HG03565 (cell line): ENCODE data around the gene OR10AD1.
"Not testable (repeated sequence)": the region's sequence is repeated elsewhere in the genome, so short reads cannot be mapped to it uniquely, and the experiment has no call there.

ENCODE experiments used
- ATAC-seq: cut with Tn5 transposase; IDR thresholded peaks from one replicate; pipeline ENCODE4 v1.9.1; 2021; ENCODE audit warnings: mild to moderate bottlenecking, moderate library complexity; ENCODE audit not compliant: unreplicated experiment

OR10AD1 gene, protein sequence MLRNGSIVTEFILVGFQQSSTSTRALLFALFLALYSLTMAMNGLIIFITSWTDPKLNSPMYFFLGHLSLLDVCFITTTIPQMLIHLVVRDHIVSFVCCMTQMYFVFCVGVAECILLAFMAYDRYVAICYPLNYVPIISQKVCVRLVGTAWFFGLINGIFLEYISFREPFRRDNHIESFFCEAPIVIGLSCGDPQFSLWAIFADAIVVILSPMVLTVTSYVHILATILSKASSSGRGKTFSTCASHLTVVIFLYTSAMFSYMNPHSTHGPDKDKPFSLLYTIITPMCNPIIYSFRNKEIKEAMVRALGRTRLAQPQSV

DNA sequence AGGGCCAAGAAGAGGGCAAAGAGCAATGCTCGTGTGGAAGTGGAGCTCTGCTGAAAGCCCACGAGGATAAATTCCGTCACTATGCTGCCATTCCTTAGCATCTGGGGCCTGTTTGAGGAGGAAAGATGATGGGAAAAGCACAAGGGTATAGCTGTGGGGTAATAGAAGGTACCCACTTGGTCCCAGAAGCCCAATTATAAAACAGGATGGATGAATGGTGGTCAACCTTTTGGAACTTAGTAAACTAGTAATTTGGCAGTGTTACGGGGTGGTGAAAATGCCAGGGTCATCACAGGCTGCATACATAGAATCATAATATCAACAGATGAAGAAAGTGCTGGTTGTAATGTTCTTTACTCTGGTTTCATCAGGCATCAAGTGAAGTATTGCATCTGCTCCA, at the start of gene OR10AD1:
OR10AD1 (minus strand) TSS at position 101 of the 400 bp plus-strand sequence; CDS start at position 101, 0 bp downstream.
- ATAC-seq = no peak

DNA sequence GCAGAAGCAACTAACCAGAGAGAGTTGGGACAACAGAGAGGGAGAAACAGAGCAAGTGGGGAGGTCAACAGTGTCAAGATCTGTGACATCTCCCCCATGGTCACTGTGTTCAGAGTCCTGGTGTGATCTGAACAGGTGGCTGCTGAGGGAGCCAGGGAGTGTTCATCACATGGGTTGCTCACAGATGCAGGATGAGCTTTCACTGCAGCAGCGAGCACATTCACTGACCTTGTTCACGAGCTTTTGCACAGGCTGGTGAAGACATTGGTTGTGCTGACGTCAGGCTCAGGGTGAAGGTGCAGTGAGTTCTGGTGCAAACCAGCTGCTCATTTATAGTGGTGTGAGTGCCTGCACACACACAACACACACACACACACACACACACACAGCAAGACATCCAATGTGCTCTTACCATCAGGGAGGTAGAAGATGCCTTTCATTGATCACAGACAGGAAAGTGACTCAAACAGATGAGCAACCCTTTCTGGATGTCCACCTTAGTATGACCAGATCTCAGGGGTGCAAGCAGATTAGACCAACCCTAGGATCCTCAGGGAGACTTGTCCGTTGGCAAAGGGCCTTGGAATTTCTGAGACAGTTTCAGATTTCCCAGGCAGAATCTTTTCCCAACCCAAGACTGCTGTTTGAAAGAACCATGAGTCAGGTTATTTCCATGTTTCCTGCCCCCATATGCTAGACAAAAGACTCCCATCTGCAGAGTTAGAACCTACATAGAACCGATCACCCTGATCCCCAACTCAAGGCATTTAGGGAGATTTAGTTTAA, 44.3 kb upstream of the OR10AD1 start:
- ATAC-seq = no peak

DNA sequence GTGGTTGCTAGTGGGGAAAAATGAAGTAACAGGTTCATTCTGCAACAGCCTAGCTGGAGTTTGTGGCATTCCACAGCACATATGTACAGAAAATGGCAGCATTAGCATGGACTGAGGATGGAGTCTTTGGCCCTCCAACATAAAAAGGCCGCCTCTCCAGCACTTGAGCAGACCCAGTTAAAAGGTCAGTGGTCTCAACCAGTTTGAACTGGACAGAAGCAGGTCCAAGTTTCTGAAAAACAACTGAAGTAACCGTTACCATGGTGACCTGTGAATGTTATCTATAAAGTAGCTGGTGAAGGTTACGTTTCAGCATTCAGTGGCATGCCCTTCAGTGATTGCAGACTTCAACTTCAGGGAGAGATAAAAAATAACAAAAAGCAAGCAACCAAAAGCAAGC, 34.1 kb upstream of the OR10AD1 start:
- ATAC-seq = no peak

DNA sequence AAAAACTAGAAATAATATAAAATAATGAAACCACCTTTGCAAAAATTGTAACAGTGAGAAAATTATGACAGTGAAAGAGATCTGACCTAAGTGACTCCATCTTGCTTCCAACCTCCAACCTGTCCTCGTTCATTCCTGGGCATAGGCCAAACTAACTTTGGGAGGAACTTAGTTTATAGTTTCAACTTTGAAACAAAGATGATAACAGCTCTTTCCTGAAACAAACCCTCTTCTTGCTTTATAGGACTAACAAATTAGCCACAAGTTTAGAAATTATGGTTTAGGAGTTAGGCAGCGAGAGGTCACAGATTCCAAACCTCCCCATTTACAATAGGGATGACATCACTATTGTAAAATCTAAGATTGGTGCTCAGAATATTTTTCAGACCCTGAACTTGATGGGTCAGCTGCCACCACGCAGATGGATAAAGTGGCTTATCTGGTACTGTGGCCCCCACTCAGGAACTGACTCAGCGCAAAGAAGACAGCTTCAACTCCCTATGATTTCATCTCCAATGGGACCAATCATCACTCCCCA, 32.8 kb upstream of the OR10AD1 start:
- ATAC-seq = no peak

DNA sequence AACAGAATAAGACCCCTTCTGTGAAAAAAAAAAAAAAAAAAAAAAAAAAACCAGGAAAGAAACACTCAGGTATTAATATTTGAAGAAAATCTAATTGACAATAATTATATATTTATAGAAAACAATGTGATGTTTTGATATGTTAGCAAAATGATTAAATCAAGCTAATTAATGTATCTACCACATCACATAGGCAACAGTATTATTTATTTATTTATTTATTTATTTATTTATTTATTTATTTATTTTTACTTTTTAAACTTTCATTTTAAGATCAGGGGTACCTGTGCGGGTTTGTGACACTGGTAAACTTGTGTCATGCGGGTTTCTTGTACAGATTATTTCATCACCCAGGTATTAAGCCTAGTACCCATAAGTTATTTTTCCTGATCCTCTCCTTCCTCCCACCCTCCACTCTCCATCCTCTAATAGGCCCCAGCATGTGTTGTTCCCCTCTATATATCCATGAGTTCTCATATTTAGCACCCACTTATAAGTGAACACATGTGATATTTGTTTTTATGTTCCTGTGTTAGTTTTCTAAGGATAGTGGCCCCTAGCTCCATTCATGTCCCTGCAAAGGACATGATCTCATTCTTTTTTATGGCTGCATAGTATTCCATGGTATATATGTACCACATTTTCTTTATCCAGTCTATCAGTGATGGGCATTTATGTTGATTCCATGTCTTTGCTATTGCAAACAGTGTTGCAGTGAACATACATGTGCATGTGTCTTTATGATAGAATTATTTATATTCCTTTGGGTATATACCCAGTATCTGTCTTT, 28.3 kb upstream of the OR10AD1 start:
- ATAC-seq = not testable (repeated sequence)

DNA sequence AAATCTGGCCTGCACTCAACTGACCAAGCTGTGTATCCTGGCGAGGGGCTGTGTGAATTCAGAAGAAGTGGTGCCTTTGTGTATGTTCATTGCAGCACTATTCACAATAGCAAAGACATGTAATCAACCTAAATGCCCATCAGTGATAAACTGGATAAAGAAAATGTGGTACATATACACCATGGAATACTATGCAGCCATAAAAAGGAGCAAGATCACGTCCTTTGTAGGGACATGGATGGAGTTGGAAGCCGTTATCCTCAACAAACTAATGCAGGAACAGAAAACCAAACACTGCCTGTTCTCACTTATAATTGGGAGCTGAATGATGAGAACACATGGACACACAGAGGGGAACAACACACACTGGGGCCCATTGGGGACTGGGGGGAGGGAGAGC, 21.4 kb upstream of the OR10AD1 start:
- not testable (repeated sequence) for ATAC-seq

DNA sequence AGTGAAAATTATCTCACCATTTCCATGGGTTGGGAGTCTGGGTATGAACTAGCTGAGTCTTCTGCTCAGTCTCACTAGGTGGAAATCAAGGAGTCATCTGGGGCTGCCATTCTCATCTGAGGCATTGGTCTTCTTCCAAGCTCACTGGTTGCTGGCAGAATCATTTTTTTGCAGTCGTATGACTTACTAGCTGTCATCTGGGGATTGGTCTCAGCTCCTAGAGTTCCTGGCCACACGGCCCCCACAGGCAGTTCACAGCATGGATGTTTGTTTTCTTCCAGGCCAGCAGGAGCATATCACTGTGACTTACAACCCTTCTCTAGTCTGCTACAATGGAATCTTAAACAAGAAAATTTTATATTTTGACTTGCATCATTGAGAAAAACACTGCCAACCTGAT, 18.6 kb upstream of the OR10AD1 start:
- ATAC-seq = no peak

DNA sequence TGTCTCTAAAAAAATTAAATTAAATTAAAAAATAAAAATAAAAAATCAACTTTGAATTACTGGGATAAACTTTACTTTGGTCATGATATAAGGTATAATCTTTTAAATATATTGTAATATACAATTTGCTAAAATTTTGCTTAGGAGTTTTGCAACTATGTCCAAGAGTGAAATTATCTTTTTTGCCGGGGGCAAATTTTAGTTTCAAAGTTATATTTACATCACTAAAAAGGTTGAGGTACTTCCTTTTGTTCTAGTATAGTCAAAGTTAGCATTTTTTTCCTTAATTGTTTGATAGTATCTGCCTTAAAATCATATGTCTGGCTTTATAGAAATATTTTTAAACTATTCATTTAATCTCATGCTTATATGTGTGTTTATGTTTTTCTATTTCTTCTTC, 17.6 kb upstream of the OR10AD1 start:
- ATAC-seq = no peak

DNA sequence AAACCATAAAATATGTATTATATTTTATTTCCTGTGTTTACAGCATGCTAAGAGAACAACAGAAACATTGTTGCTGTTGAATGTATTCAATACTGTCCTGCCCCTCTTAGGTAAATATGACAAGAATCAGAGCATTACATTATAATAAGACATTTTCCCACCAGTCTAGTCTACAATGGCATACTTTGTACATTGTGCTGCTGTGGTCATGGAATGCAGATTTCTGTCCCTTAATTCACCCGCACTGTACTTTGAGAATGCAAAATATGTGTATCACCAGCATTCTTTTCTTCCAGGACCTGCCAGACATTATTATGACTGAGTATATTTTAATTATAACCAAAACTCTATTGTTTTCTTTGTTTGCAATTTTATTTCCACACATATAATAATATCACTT, 16.5 kb upstream of the OR10AD1 start:
- no peak for ATAC-seq

DNA sequence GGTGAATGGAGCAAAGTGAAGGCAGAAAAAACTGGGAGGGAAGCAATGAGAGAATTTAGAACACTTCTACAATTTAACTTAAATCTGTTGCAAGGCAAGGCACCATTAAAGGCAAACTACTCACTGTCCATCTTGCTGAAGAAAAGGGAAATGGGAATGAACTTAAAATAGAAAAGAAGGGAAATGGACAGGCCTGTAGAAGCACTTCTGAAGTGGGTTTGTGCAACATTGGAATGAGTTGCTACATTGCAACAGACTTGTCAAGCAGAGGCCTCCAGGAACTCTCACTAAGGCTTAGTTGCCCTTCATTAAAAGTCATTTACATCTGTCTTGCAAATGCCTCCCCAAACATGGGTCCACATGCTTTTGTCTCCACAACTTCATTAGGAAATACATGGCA, 13.7 kb upstream of the OR10AD1 start:
- no peak for ATAC-seq

DNA sequence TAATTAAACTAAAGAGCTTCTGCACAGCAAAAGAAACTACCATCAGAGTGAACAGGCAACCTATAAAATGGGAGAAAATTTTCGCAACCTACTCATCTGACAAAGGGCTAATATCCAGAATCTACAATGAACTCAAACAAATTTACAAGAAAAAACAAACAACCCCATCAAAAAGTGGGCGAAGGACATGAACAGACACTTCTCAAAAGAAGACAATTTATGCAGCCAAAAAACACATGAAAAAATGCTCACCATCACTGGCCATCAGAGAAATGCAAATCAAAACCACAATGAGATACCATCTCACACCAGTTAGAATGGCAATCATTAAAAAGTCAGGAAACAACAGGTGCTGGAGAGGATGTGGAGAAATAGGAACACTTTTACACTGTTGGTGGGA, 6.4 kb upstream of the OR10AD1 start:
- not testable (repeated sequence) for ATAC-seq

DNA sequence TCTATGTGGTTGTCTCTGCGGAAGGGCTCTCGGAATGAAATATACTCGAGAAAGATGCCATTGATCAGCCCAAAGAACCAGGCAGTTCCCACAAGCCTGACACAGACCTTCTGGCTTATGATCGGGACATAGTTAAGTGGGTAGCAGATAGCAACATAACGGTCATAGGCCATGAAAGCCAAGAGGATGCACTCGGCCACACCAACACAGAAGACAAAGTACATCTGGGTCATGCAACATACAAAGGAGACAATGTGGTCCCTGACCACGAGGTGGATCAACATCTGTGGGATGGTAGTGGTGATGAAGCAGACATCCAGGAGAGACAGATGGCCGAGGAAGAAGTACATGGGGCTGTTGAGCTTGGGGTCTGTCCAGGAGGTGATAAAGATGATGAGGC, 326 bp downstream of the OR10AD1 start:
- no peak for ATAC-seq

DNA sequence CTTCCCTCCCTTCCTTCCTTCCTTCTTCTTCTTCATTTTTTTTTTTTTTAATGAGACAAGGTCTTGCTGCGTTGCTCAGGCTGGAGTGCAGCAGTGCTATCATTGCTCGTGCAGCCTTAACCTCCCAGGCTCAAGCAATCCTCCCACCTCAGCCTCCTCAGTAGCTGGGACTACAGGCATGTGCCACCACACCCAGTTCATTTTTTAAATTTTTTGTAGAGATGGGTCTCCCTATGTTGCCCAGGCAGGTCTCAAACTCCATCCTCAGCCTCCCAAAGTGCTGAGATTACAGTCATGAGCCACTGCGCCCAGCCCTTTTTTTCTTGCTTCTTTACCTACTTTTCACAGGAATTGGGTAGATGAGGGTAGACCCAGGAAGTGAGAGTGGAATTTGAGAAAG, 1.6 kb downstream of the OR10AD1 start:
- no peak for ATAC-seq

DNA sequence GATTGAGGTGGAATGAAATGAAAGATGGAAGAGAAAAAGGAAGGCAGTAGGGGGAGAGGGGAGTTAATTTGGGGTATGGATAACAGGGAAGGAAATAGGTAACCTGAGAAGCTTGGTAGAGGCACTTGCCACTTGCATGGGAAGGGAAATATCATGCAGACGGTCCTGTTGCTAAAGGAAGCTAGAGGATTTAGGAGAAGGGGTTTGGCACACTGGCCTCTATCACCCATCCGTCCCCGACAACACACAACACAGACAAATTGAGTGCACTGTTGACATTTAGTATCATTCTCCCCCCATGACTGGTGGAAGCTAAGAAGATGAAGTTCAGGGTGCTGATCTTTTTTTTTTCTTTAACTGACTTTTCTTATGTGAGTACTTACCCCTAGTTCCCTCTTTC, 2.0 kb downstream of the OR10AD1 start:
- ATAC-seq = no peak

DNA sequence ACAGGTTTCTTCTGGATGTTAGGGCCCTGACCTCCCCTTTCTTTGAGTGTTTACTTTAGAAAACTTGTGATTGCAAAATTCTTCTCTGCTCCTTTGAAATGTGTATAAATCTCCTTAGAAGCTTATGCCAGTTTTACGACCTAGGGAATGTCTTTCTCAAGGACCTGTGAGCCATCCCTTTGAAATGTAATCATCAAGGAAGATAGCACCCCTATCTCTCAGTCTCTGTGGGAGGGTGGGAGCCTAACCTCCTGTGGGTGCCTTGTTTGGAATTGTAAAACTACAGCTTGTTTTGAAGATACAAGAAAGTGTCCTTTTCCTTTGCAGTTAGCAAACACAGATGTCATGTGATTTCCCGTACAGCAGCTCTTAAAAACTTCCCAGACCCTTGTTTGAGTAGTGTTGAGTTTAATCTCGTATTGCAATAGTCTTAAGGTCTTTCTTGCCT, 3.3 kb downstream of the OR10AD1 start:
- ATAC-seq = no peak

DNA sequence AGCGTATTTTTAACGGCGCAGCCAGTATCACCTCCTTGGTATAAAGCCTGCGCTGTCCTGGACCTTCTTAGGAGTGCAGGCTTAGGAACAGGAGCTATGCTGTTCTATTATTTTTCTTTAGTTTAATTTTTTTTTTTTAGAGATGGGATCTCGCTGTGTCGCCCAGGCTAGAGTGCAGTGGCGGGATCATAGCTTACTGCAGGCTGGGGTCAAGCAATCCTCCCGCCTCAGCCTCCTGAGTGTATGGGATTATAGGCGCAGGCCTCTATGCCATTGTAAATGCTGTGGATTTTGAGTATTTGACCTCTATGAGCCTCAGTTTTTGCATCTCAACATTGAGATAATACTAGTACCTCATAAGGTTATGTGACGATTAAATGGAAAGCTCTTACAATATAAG, 4.1 kb downstream of the OR10AD1 start:
- no peak for ATAC-seq

DNA sequence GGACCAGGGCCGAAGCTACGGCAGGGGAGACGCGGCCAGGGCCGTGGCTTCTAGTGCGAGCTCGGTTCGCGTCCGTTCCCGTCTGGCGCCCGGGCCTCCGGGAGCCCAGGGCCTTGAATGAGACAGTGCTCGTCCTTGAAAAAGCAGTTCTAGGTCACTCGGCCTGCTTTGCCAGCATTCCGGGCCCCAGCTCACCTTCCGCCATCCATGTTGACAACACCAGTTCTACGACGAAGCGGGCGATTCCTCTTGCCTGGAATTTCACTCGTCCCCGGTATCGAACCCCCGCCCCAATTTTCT, 4.5 kb downstream of the OR10AD1 start:
- no peak for ATAC-seq

DNA sequence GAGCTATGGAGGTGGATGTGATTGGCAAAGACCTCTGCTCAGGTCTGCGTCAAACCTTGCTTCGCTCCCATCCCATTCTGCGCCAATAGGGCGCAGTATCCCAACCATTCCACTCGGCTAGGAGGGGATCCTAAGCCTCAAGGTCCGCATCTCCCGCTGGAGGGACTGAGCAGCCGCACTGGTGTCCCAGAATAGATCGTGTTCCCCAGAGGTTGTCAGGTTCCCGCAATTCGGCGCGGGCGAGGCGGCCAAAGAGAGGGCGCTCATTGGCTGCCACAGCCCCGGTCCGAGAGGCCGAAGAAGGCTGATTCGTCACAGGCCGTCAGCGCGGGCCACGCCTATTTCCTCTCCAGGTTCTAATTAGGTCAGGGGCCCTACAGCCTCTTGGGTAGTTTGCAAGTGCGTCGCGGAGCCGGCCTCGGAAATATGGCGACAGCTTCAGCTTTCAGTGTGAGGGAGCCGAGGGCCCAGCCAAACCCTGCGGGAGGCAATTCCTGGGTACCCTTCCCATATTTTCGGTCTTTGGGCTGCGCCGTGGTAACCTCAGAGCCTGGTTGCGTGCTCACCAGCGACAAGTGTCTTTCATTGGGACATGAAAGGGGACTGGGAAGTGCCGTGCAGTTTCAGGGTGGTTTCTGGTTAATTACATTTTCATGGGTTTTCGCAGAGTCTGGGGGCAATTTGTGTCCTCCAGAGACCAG, 5.0 kb downstream of the OR10AD1 start:
- ATAC-seq = peak; percentile 99

DNA sequence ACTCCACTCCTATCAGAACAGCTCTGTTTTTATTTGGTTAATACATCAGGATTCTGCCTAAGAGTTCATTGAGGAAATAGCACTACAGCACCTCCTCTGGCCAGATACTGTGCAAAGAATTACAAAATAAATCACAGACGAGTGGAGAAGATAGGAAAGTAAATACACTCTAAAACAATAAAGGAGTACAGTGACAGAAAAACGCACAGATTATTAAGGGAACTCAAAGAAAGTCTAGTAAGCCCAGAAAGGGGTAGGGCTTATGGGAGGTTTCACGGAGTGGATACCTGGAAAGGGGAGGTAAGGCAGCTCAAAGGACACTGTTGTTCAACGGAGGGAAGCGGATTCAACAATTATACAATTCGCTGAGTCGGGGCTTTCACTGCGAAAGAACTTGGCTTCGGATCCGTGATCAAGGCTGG, 5.5 kb downstream of the OR10AD1 start:
- ATAC-seq = no peak

DNA sequence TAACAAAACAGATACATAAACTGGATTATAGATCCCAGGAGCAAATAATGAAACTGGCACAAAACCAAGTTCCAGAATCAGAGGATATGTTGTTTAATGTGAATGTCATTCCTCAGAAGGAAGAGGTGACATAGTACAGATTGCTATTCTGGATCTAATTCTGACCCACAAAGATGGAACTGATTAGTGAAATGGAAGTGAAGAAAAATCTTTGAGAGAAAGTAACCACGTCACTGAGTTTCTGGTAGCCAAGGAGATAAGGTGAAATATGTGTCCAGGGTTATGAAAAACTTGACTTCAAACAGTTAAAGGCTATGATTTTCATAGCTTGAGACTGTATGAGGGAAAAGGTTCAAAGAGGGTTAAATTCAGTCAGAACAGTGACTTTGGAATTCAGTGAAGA, 8.3 kb downstream of the OR10AD1 start:
- no peak for ATAC-seq

DNA sequence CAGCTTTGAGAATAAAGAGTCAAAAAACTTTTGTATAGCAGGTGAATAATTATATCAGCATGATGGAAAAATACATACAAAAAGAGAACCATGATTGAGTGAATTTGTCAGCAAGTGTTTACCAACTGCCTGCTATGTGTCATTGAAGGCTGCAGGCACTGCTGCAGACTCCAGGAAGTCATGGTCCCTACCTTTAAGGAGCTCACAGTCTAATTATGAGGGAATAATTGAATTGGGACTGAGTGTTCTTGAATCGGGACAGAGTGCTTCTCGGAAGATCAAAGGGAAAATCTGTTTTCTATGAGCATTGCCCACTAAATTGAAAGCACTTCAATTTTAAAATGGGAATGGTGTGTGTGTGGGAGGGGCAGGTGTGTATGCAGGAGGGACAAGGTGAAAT, 9.5 kb downstream of the OR10AD1 start:
- ATAC-seq = no peak
